ENCODE measurements around the gene TRPM3. TPM values are rescaled to one million over a fixed set of nuclear protein-coding genes. Genes with fewer than 3 reads are reported as not detected.

The TRPM3 gene
- total and polyA plus RNA-seq, 9 of the 15 experiments (the other 6 are each of a cell fraction or from before 2014, with no cell fraction given), result 0.04 TPM; not detected in 8

- BruUV-seq (replicated peaks), result no TSS peak
- H3K9me1 ChIP-seq (ENCODE audit: control insufficient read depth, insufficient read depth, low read length), result no peaks in the 10 kb centered on the region
- H2AFZ ChIP-seq (ENCODE audit: low read depth, low read length), result no peak overlapping the region
- in situ Hi-C loops (cut with MboI) (no loop called here), intact Hi-C loops (cut with micrococcal nuclease) (no loop called here)
- H3K27me3 ChIP-seq (ENCODE audit: control insufficient read depth in 2 of 2, insufficient read depth in 2 of 2, low read length in 2 of 2), result no peaks in the 10 kb centered on the region
- H3K4me3 ChIP-seq, result no peak overlapping the region
- ATAC-seq (no peak), DNase-seq (ENCODE audit: extremely low read depth in 1 of 4, low spot score in 3 of 4) (no peak), FAIRE-seq (no peak)
- no peaks in the 10 kb centered on the region for H3K79me2 ChIP-seq (ENCODE audit: control insufficient read depth, insufficient read depth, low read length)
- no peak overlapping the region for H3K4me2 ChIP-seq (ENCODE audit: insufficient read depth, low read length)
- H3K9me3 ChIP-seq (replicated peaks; ENCODE audit: control insufficient read depth, insufficient read depth, low read depth, low read length), result no peaks in the 10 kb centered on the region
- no peak overlapping the region for H3K9ac ChIP-seq (ENCODE audit: insufficient read depth in 1 of 2, low read depth in 2 of 2, low read length in 2 of 2)
- WGBS (ENCODE audit: insufficient coverage, low coverage, missing lambda C conversion rate), result 0% methylated on average over 2 of the region's 2 CpGs
- CTCF ChIA-PET (ENCODE audit: low intra/inter-chr PET ratio), result no interaction called here
- TF ChIP-seq, protein P1, sequence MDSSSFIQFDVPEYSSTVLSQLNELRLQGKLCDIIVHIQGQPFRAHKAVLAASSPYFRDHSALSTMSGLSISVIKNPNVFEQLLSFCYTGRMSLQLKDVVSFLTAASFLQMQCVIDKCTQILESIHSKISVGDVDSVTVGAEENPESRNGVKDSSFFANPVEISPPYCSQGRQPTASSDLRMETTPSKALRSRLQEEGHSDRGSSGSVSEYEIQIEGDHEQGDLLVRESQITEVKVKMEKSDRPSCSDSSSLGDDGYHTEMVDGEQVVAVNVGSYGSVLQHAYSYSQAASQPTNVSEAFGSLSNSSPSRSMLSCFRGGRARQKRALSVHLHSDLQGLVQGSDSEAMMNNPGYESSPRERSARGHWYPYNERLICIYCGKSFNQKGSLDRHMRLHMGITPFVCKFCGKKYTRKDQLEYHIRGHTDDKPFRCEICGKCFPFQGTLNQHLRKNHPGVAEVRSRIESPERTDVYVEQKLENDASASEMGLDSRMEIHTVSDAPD (CRISPR knock-in tag; IDR thresholded peaks at IDR 0.05), result no peak
- TF ChIP-seq TCF7 (IDR thresholded peaks at IDR 0.05; ENCODE audit: borderline replicate concordance) (no peak), ZNF408 (CRISPR knock-in tag; IDR thresholded peaks at IDR 0.05; ENCODE audit: low read depth) (no peak), TCF7L2 (IDR thresholded peaks at IDR 0.05; ENCODE audit: low read depth, low read length) (no peak), WHSC1 (IDR thresholded peaks at IDR 0.05; ENCODE audit: low read length) (no peak), ZKSCAN1 (IDR thresholded peaks at IDR 0.05; ENCODE audit: low read depth, low read length) (no peak), BRCA1 (IDR thresholded peaks at IDR 0.05) (no peak), BRCA1 (CRISPR knock-in tag; IDR thresholded peaks at IDR 0.05) (no peak), MTA3 (IDR thresholded peaks at IDR 0.05; ENCODE audit: borderline replicate concordance) (no peak), MEIS2 (IDR thresholded peaks at IDR 0.05; ENCODE audit: partially characterized antibody) (no peak)
- TF ChIP-seq, protein P2, sequence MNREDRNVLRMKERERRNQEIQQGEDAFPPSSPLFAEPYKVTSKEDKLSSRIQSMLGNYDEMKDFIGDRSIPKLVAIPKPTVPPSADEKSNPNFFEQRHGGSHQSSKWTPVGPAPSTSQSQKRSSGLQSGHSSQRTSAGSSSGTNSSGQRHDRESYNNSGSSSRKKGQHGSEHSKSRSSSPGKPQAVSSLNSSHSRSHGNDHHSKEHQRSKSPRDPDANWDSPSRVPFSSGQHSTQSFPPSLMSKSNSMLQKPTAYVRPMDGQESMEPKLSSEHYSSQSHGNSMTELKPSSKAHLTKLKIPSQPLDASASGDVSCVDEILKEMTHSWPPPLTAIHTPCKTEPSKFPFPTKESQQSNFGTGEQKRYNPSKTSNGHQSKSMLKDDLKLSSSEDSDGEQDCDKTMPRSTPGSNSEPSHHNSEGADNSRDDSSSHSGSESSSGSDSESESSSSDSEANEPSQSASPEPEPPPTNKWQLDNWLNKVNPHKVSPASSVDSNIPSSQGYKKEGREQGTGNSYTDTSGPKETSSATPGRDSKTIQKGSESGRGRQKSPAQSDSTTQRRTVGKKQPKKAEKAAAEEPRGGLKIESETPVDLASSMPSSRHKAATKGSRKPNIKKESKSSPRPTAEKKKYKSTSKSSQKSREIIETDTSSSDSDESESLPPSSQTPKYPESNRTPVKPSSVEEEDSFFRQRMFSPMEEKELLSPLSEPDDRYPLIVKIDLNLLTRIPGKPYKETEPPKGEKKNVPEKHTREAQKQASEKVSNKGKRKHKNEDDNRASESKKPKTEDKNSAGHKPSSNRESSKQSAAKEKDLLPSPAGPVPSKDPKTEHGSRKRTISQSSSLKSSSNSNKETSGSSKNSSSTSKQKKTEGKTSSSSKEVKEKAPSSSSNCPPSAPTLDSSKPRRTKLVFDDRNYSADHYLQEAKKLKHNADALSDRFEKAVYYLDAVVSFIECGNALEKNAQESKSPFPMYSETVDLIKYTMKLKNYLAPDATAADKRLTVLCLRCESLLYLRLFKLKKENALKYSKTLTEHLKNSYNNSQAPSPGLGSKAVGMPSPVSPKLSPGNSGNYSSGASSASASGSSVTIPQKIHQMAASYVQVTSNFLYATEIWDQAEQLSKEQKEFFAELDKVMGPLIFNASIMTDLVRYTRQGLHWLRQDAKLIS (CRISPR knock-in tag; IDR thresholded peaks at IDR 0.05), result no peak
- no peaks in the 10 kb centered on the region for H3K36me3 ChIP-seq (ENCODE audit: control insufficient read depth, insufficient read depth, low read length)
- H4K20me1 ChIP-seq (replicated peaks; ENCODE audit: control insufficient read depth, insufficient read depth, low read length), result no peaks in the 10 kb centered on the region
- no peaks in the 10 kb centered on the region for H3K4me1 ChIP-seq (replicated peaks in 1 of 2; ENCODE audit: control insufficient read depth in 2 of 2, insufficient read depth in 2 of 2, low read length in 2 of 2)
- POLR2A ChIA-PET, result no interaction called here
- H3K27ac ChIP-seq (ENCODE audit: extremely low read depth, low read depth, low read length), result no peak overlapping the region
Observed at GRCh38 chr9:70936536-70936935, 184.9 kb downstream of the TRPM3 start.

Measured in K562 (cell line).